ENCODE measurements around the gene SLC30A4. TPM values are rescaled to one million over a fixed set of nuclear protein-coding genes. Genes with fewer than 3 reads are reported as not detected.

SLC30A4 gene
- total and polyA plus RNA-seq, 2 of the 4 experiments (the other 2 are of a cell fraction) = 2.1 to 5.6 TPM

DNA sequence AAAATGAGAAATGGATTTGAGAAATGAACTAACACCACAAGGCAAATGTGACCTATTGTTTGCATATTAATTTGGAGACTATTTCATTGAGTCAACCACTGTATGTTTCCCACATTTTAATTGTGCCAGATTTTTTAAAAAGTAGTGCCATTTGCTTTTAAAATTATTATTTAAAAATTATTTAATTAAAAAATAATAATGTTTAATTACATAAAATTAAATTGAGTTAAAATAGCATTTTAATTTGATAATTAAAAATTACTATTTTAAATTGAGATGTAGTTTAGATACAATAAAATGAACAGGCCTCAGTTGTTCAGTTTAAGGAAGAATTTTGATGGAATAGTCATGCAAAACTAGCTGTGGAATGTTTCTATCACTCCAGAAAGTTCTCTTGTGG is 81.5 kb downstream of the SLC30A4 start:
- CTCF ChIA-PET = interaction anchor here (1.2 kb wide), 1 partner anchor 10 kb away, joined by 3 read pairs; no protein-coding TSS in a partner anchor
- DNase-seq (no peak), ATAC-seq (ENCODE audit: low read depth) (no peak)
- Histone ChIP-seq H3K4me1 (ENCODE audit: control insufficient read depth, insufficient read depth, low read length) (peaks cover 8% of the 10 kb centered on the region), H3K18ac (ENCODE audit: low read depth, low read length) (no peak overlapping the region), H2AK5ac (ENCODE audit: low read depth, low read length) (no peak overlapping the region), H2BK5ac (ENCODE audit: low read depth, low read length, poor library complexity, severe bottlenecking) (no peak overlapping the region), H3K14ac (replicated peaks; ENCODE audit: low read depth, low read length) (no peak overlapping the region), H3K9me3 (ENCODE audit: control insufficient read depth, insufficient read depth, low read length) (no peaks in the 10 kb centered on the region), H3K4me3 (ENCODE audit: insufficient read depth, low read depth, low read length) (no peak overlapping the region), H3K27me3 (ENCODE audit: control insufficient read depth, insufficient read depth, low read length) (no peaks in the 10 kb centered on the region), H2BK120ac (ENCODE audit: low read depth, low read length) (no peak overlapping the region), H3K4me2 (ENCODE audit: low read depth, low read length) (no peak overlapping the region), H3K56ac (ENCODE audit: extremely low read depth, insufficient read depth, low read length) (no peak overlapping the region), H3K36me3 (ENCODE audit: control insufficient read depth, insufficient read depth, low read length) (no peaks in the 10 kb centered on the region), H2AK9ac (replicated peaks; ENCODE audit: low read depth, low read length, poor library complexity) (no peak overlapping the region), H3K9ac (ENCODE audit: low read depth, low read length) (no peak overlapping the region), H4K91ac (ENCODE audit: insufficient read depth, low read depth, low read length) (no peak overlapping the region), H3K27ac (ENCODE audit: insufficient read depth, low read length) (no peak overlapping the region), H4K8ac (ENCODE audit: low read depth in 2 of 2, low read length in 2 of 2) (no peak overlapping the region), H3K23ac (ENCODE audit: low read depth, low read length) (no peak overlapping the region), H2BK20ac (ENCODE audit: low read depth, low read length) (no peak overlapping the region), H3K79me1 (ENCODE audit: low read depth in 1 of 2, low read length in 2 of 2) (no peaks in the 10 kb centered on the region), H2BK15ac (ENCODE audit: low read depth, low read length) (no peak overlapping the region), H2AFZ (replicated peaks; ENCODE audit: low read length, poor library complexity) (no peak overlapping the region), H3K4ac (ENCODE audit: low read depth, low read length) (no peak overlapping the region), H3K9me1 (ENCODE audit: insufficient read depth, low read length) (peaks cover 6% of the 10 kb centered on the region; the same call in 1 of the 2 replicates), H4K20me1 (ENCODE audit: insufficient read depth, low read length) (no peaks in the 10 kb centered on the region), H4K5ac (ENCODE audit: low read depth, low read length) (no peak overlapping the region)
- intact Hi-C loops (cut with micrococcal nuclease) (no loop called here), dilution Hi-C loops (cut with HindIII; ENCODE audit: low sequenced_read_pairs, unreplicated experiment) (no loop called here), in situ Hi-C loops (cut with MboI; ENCODE audit: low sequenced_read_pairs) (no loop called here)
- BruUV-seq (replicated peaks) = no TSS peak
- TF ChIP-seq MAFK (IDR thresholded peaks at IDR 0.05; ENCODE audit: low read depth, low read length) (no peak), RCOR1 (IDR thresholded peaks at IDR 0.05; ENCODE audit: insufficient replicate concordance, low read length) (no peak), FOS (IDR thresholded peaks at IDR 0.05; ENCODE audit: low read depth, low read length) (no peak), SMC3 (IDR thresholded peaks at IDR 0.05; ENCODE audit: low read depth, low read length) (no peak), MXI1 (IDR thresholded peaks at IDR 0.05; ENCODE audit: borderline replicate concordance, low read depth, low read length) (no peak), CEBPB (IDR thresholded peaks at IDR 0.05; ENCODE audit: low read depth, low read length) (no peak), RAD21 (IDR thresholded peaks at IDR 0.05; ENCODE audit: low read length) (no peak), MAZ (IDR thresholded peaks at IDR 0.05; ENCODE audit: borderline replicate concordance, low read depth, low read length) (no peak), CHD1 (IDR thresholded peaks at IDR 0.05; ENCODE audit: low read depth, low read length) (no peak), CTCF (conservative IDR thresholded peaks at IDR 0.05; ENCODE audit: low read depth, low read length) (no peak), ELK1 (IDR thresholded peaks at IDR 0.05; ENCODE audit: borderline replicate concordance, low read depth, low read length) (no peak), RFX5 (IDR thresholded peaks at IDR 0.05; ENCODE audit: low read depth, low read length) (no peak)
- POLR2A ChIA-PET (ENCODE audit: unreplicated experiment) = no interaction called here
